Measurements from ENCODE around the gene REG1B. TPM values are rescaled to one million over a fixed set of nuclear protein-coding genes. Genes with fewer than 3 reads are reported as not detected.

The REG1B gene
- total RNA-seq, 1 donor from 2014 or later, result not detected

DNA sequence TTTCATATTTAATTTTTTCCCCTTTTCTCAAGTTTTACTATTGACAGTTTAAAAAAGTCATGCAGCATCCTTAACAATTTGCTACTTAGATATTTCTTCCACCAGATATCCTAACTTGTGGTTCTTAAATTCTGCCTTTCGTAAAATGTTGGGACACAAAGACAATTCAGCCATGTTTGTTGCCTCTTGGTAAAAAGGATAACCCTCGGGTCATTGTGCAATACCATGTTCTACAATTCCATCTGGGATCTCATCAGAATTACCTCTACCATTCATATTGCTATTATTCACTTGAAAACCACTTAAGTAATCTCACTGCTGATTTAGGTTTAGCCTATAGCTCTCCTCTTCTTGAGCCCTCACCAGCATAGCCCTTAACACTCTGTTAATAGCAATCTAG, 13.2 kb upstream of the REG1B start:
- Mint-ChIP-seq H3K4me3 (ENCODE audit: unreplicated experiment) (no peak overlapping the region), H3K27ac (ENCODE audit: unreplicated experiment) (no peak overlapping the region), H3K9me3 (ENCODE audit: unreplicated experiment) (peaks cover 38% of the 10 kb centered on the region), H3K36me3 (ENCODE audit: unreplicated experiment) (no peaks in the 10 kb centered on the region), H3K27me3 (ENCODE audit: unreplicated experiment) (no peaks in the 10 kb centered on the region), H3K4me1 (ENCODE audit: unreplicated experiment) (no peaks in the 10 kb centered on the region)
- no peak for DNase-seq (ENCODE audit: extremely low spot score, unreplicated experiment)
- TF ChIP-seq, protein P1, sequence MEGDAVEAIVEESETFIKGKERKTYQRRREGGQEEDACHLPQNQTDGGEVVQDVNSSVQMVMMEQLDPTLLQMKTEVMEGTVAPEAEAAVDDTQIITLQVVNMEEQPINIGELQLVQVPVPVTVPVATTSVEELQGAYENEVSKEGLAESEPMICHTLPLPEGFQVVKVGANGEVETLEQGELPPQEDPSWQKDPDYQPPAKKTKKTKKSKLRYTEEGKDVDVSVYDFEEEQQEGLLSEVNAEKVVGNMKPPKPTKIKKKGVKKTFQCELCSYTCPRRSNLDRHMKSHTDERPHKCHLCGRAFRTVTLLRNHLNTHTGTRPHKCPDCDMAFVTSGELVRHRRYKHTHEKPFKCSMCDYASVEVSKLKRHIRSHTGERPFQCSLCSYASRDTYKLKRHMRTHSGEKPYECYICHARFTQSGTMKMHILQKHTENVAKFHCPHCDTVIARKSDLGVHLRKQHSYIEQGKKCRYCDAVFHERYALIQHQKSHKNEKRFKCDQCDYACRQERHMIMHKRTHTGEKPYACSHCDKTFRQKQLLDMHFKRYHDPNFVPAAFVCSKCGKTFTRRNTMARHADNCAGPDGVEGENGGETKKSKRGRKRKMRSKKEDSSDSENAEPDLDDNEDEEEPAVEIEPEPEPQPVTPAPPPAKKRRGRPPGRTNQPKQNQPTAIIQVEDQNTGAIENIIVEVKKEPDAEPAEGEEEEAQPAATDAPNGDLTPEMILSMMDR (IDR thresholded peaks at IDR 0.05), result no peak

DNA sequence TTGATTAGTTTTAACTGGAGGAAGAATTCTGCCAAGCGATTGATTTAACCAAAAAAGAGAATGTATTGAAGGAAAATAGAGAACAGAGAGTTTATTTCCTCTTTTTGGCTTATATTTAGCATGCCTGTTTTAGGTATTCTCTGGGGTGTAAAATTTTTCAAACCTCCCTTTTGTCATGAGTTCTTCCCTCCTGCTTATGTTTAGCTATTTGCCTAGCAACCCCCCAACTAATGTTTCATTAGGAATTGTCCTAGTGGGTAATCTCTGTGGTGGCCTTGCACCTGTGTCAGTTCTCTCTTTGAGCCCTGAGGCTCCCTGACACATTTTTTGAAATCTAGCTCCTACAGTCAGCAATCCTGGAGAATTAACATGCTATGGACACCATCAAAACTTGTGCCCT, 12.5 kb upstream of the REG1B start:
- H3K4me3 Mint-ChIP-seq (ENCODE audit: unreplicated experiment), result no peak overlapping the region
- no peaks in the 10 kb centered on the region for H3K36me3 Mint-ChIP-seq (ENCODE audit: unreplicated experiment)
- no peak for DNase-seq (ENCODE audit: extremely low spot score, unreplicated experiment)
- no peaks in the 10 kb centered on the region for H3K4me1 Mint-ChIP-seq (ENCODE audit: unreplicated experiment)
- TF ChIP-seq, protein P1 (IDR thresholded peaks at IDR 0.05), result no peak
- no peak overlapping the region for H3K27ac Mint-ChIP-seq (ENCODE audit: unreplicated experiment)
- no peaks in the 10 kb centered on the region for H3K27me3 Mint-ChIP-seq (ENCODE audit: unreplicated experiment)
- H3K9me3 Mint-ChIP-seq (ENCODE audit: unreplicated experiment), result peaks cover 38% of the 10 kb centered on the region

DNA sequence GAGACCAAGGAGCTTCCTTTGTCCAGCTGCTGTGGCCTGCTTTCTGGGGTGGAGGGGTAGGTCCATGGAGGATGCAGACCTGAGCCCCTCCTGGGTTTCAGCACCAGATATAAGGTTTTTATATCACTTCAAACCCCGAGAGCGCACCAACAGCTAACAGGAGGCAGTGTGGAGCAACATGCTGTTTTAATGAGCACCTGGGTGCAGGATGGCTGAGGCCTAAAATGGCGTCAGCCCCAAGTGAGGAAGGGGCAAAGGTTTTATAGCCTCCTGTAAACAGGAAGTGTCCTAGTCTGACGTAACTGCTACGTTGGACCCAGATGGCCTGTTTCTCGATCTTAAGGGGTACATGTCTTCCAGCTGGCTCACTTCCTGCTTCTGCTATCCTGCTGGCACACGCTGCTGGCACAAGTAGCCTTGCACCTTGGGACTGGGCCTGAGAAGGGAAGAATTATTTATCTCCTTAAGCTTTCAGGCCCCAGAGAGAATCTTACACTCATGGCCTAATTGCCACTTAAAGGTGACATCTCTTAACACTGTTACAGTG, 11.4 kb upstream of the REG1B start:
- TF ChIP-seq, protein P1 (IDR thresholded peaks at IDR 0.05), result no peak
- Mint-ChIP-seq H3K4me3 (ENCODE audit: unreplicated experiment) (no peak overlapping the region), H3K27me3 (ENCODE audit: unreplicated experiment) (no peaks in the 10 kb centered on the region)

DNA sequence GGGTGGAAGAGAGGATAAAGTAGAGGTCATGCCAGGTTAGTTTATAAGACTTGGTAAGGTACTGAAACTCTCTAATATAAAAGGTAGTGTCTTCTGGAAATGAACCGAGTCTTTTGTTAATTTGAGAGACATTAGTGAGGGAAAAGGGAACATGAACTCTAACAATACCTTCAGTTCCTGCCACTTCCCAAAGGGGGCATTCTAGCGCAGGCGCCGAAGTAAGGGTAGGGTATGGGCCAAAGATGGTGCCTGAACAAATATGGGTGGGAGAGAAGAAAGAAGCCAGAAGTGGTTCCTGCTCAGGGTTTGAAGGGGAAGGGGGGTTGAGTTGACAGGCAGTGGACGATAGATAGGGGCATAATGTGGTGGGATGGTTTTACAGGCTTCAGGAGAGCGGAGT, 10.1 kb upstream of the REG1B start:
- Mint-ChIP-seq H3K27ac (ENCODE audit: unreplicated experiment) (no peak overlapping the region), H3K4me1 (ENCODE audit: unreplicated experiment) (no peaks in the 10 kb centered on the region), H3K36me3 (ENCODE audit: unreplicated experiment) (no peaks in the 10 kb centered on the region), H3K4me3 (ENCODE audit: unreplicated experiment) (no peak overlapping the region), H3K9me3 (ENCODE audit: unreplicated experiment) (peaks cover 31% of the 10 kb centered on the region), H3K27me3 (ENCODE audit: unreplicated experiment) (no peaks in the 10 kb centered on the region)
- TF ChIP-seq, protein P1 (IDR thresholded peaks at IDR 0.05), result no peak
- DNase-seq (ENCODE audit: extremely low spot score, unreplicated experiment), result no peak

More for the DNA sequence above, 11.4 kb upstream of the REG1B start:
- Mint-ChIP-seq H3K4me1 (ENCODE audit: unreplicated experiment) (no peaks in the 10 kb centered on the region), H3K9me3 (ENCODE audit: unreplicated experiment) (peaks cover 31% of the 10 kb centered on the region), H3K27ac (ENCODE audit: unreplicated experiment) (no peak overlapping the region), H3K36me3 (ENCODE audit: unreplicated experiment) (no peaks in the 10 kb centered on the region)
- DNase-seq (ENCODE audit: extremely low spot score, unreplicated experiment), result no peak

DNA sequence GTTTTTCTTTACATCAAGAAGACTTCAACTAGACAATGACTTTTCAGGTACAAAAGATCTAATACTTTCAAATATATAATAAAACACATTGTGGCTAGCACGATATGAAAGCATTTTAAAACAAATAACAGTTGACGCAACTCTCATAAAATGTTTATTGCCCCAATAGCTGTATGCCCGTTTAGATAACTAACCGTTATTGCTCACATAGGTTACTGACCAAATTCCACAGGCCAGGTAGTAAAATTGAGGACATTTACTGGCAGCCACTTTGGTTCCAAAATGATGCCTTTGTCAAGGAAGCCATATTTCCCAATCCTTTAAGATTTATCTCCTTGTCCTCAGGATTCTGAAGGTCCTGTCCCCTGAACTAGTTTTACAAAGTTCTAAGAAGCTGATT, 2.9 kb upstream of the REG1B start:
- Mint-ChIP-seq H3K36me3 (ENCODE audit: unreplicated experiment) (no peaks in the 10 kb centered on the region), H3K27ac (ENCODE audit: unreplicated experiment) (no peak overlapping the region), H3K27me3 (ENCODE audit: unreplicated experiment) (no peaks in the 10 kb centered on the region), H3K4me3 (ENCODE audit: unreplicated experiment) (no peak overlapping the region), H3K4me1 (ENCODE audit: unreplicated experiment) (no peaks in the 10 kb centered on the region), H3K9me3 (ENCODE audit: unreplicated experiment) (peaks cover 3% of the 10 kb centered on the region)
- TF ChIP-seq, protein P1 (IDR thresholded peaks at IDR 0.05), result no peak
- DNase-seq (ENCODE audit: extremely low spot score, unreplicated experiment), result no peak

Data from osteocyte (in vitro differentiated cells).